SH-SY5Y (cell line): ENCODE measurements around the gene MYD88.

ENCODE experiments used
- GATA2 ChIP-seq: IDR thresholded peaks from 2 replicates; pipeline ENCODE4 v1.6.1; 2011; ENCODE audit warnings: mild to moderate bottlenecking, low read depth, low read length
- GATA3 ChIP-seq: IDR thresholded peaks from 2 replicates; pipeline ENCODE4 v1.6.1; 2011; ENCODE audit warnings: low read depth, mild to moderate bottlenecking, low read length, moderate library complexity

DNA sequence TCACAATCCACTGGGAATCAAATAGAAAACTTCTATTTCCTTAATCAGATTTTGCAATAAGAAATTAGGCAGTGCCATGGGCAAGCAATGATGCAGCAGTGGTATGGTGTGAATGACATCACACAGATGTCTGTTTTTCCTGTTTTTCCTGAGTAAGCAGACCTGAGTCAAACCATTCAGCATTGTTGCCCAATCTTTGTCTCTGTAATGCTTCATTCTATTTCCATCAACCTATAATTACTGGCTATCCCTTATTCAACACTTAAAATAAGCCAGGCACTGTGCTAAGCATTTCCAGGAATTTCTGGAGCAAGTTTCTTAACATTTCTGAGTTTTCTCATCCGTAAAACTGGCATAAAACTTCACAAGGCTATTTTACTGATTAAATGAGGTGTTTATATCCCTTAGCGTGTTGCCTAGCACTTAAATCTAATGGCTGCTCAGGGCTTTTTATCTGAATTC, 15.6 kb downstream of the MYD88 start:
- TF ChIP-seq GATA3, result no peak
- no peak for TF ChIP-seq GATA2
